Left colon (tissue), 2 donors: ENCODE results near the gene PPP2CA. TPM values are rescaled to one million over a fixed set of nuclear protein-coding genes. Genes with fewer than 3 reads are reported as not detected.
"Not testable (repeated sequence)": the region's sequence is repeated elsewhere in the genome, so short reads cannot be mapped to it uniquely, and the experiment has no call there.

Experiments used
- ATAC-seq: fragments of 200-7000 bp; cut with Tn5 transposase; one replicate; pipeline ENCODE4 v1.9.1; 2020; ENCODE audit warnings: mild to moderate bottlenecking, moderate library complexity
- DNase-seq, 2 donors: peaks; one replicate each; pipeline ENCODE4 v3.0.0-alpha.2; 2020
- intact Hi-C, 2 donors: fragments of 100-400 bp; cut with DNase I in 1 of 2; cut with micrococcal nuclease in 1 of 2; formaldehyde crosslinking; loops; one replicate each; pipeline versions ENCODE4 v1.11.2 to v1.14.0; 2022; cut with DNase I, micrococcal nuclease
- long read RNA-seq: library from polyadenylated mRNA; unstranded; transcript quantifications from one replicate; pipeline ENCODE4 v2.0.0, GENCODE V29; 2021
- total RNA-seq, 2 donors: library from RNA; stranded (reverse); fragmentation: NEBNext Ultra II Directional; extraction: Animal tissue kit (Norgen Biotek cat#: 25700); gene quantifications; one replicate each; pipeline ENCODE4 v1.2.1, GENCODE V29; 2021
- donor health status: DM: no; HTN: no; CAD: no.
- donor health status: DM: yes; HTN: yes; CAD: no.

The PPP2CA gene
- total RNA-seq = 100 to 1,000 TPM; 117 to 119 TPM
- long read RNA-seq, full-length matches to known transcripts = 320 of 331 reads
- long read RNA-seq, partial matches to known transcripts = 5 of 331 reads
- long read RNA-seq, other reads (novel, unspliced or antisense) = 6 of 331 reads

- intact Hi-C loops = no loop called here
- peak; percentile 97 to 98 for DNase-seq
- ATAC-seq = peak; percentile 86
These were observed at the start of gene PPP2CA for GRCh38 chr5:134225780-134226440. Gene PPP2CA (minus strand): TSS chr5:134226073. CDS start chr5:134225861, 212 bp downstream.

DNA sequence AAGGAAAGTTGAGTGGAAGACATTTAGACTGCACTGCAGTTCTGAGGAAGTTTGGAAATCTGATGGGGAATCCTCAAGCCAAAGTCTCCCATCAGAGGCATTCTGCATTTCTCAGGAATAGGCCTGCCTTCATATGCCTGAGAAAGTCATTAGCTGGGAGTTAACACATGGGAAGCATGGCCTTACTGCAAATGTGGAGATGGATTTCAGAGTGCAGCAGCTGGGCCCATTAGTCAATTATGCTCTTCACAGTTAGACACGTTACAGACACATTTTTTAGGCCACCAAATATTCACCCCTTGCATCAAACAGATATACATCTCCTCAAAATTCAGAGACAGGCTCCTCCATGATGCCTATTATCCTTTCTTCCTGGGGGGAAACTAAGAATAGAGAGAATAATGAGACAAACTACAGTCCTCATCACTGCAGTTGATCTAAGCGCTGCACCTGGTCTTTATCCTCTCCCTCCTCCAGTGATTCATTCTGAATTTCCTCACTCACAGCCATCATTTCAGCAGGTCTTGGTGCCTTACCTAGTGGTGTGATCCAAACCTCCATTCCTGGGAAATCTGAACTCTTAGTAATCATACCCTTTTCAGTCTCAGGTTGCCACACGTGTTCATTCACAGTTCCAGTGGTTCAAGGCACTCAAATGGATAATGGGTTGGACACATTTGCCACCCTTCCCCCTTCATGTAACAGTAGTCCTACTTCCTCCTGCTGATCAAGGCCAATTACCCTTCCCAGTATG is 47.9 kb upstream of the PPP2CA start:
- ATAC-seq = no peak
- intact Hi-C loops = no loop called here
- DNase-seq = no peak

DNA sequence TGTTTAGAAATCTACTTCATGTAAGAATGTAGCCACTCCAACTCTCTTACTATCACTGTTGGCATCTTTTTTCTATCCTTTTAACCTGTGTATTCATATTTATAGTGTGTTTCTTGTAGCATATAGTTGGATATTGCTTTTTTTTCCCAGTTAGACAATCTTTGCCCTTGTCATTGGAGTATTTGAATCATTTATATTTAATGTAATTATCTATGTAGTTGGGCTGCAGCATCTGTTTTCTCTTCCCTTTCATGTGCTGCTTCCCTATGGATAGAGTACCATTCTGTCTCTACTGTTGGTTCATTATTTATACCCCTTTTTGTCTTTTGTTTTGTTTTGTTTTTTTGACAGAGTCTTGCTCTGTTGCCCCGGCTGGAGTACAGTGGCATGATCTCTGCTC is 45.2 kb upstream of the PPP2CA start:
- DNase-seq = no peak
- no peak for ATAC-seq
- intact Hi-C loops = no loop called here

DNA sequence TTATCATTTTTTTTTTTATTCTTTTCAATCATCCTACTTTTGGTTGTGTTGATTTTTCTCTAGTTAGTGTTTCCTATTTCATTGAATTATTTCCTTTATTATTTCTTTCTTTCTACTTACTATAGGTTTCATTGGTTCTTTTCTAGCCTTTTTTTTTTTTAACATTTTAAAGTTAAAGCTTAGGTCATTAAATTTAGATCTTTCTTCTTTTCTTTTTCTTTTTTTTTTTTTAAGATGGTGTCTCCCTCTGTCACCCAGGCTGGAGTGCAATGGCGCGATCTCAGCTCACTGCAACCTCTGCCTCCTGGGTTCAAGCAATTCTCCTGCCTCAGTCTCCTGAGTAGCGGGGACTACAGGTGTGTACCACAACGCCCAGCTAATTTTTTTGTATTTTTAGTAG is 43.0 kb upstream of the PPP2CA start:
- no peak for ATAC-seq
- intact Hi-C loops = no loop called here
- no peak for DNase-seq

GRCh38 chr5:134268019-134268601 is 42.2 kb upstream of the PPP2CA start:
- intact Hi-C loops = no loop called here
- DNase-seq = no peak
- no peak for ATAC-seq

DNA sequence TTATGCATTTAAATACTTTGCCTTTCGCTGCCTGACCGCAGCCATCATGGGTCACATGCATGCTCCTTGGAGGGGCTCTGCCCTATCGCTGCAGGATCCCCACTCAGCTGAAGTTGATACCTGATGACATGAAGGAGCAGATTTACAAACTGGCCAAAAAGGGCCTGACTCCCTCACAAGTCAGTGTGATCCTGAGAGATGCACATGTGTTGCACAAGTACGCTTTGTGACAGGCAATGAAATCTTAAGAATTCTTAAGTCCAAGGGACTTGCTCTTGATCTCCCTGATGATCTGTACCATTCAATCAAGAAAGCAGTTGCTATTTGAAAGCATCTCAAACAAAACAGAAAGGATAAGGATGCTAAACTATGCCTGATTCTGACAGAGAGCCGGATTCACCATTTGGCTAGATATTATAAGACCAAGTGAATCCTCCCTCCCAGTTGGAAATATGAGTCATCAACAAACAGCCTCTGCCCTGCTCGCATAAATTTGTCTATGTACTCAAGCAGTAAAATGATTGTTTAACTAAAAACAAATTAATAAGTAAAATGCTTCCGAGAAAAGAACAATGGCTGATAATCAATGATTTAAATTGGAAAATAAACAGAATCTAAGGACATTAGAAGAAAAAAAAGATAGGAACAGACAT is 41.6 kb upstream of the PPP2CA start:
- no peak for DNase-seq
- intact Hi-C loops = no loop called here
- ATAC-seq = no peak

- intact Hi-C loops = no loop called here
- DNase-seq = no peak
- ATAC-seq = no peak
These were observed 37.9 kb upstream of the PPP2CA start for GRCh38 chr5:134263801-134264200.

GRCh38 chr5:134262629-134263028 is 36.8 kb upstream of the PPP2CA start:
- ATAC-seq, intact Hi-C loops, DNase-seq: not testable (repeated sequence)

- no peak for ATAC-seq
- intact Hi-C loops = no loop called here
- no peak for DNase-seq
These were observed 33.0 kb upstream of the PPP2CA start for GRCh38 chr5:134258896-134259295.

DNA sequence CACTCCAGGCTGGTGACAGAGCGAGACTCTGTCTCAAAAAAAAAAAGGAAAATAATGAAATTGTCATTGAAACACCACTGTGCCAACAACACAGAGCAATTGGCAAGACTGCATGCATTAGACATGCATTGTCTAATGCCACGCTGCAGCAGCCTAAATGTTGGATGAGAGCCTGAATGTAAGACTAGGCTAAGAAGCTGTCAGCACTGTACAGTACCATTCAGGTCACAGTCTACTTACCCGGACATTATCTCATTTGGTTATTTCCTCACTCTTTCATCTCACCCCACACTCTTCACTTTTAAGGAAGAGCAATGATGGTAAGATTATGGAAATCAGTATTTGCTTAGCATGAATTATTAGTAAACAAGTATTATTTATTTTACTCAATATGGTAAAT is 31.3 kb upstream of the PPP2CA start:
- intact Hi-C loops = no loop called here
- ATAC-seq (no peak), DNase-seq (no peak)

- intact Hi-C loops = no loop called here
- DNase-seq (no peak), ATAC-seq (no peak)
These were observed 29.7 kb upstream of the PPP2CA start for GRCh38 chr5:134255418-134256150.

DNA sequence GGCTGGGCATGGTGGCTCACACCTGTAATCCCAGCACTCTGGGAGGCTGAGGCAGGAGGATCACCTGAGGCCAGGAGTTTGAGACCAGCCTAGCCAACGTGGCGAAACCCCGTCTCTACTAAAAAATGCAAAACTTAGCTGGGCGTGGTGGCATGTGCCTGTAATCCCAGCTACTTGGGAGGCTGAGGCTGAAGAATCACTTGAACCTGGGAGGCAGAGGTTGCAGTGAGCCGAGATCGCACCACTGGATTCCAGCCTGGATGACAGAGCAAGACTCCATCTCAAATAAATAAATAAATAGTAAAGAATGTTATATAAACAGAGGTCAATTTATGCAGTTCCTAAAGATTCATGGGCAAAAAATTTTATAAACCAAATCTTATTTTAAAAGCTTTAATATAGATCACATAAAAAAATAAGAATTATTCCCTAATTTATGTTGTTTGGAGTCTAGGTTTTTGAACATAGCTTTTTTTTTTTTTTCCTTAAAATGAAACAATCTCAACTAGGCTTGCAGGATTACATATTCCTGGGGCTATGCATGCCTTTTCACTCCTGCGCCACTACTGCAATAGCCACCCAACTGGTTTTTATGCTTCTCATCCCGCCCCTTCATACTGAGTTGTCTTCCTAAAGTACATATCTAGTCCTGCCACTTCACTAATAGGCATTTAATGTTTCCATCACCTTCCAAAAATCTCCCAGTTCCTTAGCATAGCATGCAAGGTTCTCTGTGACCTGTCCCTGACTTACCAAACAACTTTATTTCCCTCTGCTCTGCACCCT is 27.7 kb upstream of the PPP2CA start:
- intact Hi-C loops, DNase-seq, ATAC-seq: not testable (repeated sequence)

GRCh38 chr5:134252671-134253070 is 26.8 kb upstream of the PPP2CA start:
- ATAC-seq (no peak), DNase-seq (no peak)
- intact Hi-C loops = no loop called here

DNA sequence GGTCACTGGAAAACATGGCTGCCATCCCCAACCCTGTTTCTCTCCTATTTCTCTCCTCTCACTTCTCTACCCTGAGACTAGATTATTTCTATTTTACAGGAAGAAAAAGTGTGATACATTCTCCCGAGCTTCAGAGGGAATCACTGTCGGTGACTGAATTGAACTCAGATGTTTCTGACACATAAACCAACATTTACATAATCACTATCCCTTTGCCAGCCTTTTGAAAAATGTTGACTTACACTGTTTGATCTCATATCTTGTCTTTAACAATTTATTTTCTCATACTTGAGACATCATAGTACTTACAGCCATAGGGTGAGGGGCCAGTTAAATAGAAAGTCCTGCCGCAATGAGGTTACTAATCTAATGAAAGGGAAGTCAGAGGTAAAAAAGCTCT is 25.1 kb upstream of the PPP2CA start:
- ATAC-seq = no peak
- intact Hi-C loops = no loop called here
- DNase-seq = no peak

DNA sequence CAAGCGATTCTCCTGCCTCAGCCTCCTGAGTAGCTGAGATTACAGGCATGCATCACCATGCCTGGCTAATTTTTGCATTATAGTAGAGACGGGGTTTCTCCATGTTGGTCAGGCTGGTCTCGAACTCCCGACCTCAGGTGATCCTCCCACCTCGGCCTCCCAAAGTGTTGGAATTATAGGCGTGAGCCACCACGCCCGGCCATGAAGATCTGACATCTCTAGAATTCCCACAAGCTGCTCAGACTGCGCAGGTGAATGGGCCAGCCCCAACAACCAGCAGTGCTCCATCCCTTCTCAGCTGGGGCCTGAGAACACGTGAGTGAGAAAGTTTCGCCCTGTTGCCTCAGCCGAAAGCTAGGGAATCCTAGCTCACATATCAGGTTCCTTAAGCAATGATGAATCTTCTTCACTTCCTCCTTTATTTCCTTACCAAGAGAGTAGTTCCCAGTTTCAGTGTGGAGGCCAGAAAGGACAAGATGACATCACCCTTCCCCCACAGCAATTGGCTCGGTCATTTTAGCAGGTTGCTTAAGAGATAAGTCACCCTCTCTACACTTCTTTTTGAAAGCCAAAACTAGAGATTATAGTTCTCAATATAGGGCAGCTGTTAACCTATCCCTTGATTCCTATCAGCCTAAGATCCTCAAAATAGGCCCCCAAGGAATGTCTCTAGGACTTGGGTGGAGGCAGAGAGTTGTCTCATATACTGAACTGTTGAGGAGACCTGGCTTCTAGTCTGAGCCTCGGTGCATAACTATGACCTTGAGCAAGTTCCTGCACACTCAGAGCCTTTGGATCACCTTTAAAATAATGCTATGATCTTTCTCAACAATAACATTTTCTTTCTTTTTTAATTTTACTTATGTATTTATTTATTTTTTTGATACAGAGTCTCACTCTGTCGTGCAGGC is 23.9 kb upstream of the PPP2CA start:
- intact Hi-C loops = no loop called here
- ATAC-seq = no peak
- DNase-seq = no peak

GRCh38 chr5:134248256-134248655 is 22.4 kb upstream of the PPP2CA start:
- DNase-seq = no peak
- intact Hi-C loops = no loop called here
- no peak for ATAC-seq
